Endothelial cell of umbilical vein (primary cell): ENCODE measurements around the gene AUTS2. TPM values are rescaled to one million over a fixed set of nuclear protein-coding genes. Genes with fewer than 3 reads are reported as not detected.

ENCODE experiments used
- BruUV-seq: library from RNA; stranded (reverse); fragments of 400-500 nt; replicated peaks from 2 replicates; lab custom pipeline; 2021; lab: Mats Ljungman, UMichigan
- CTCF ChIA-PET: fragments of 300-600, 350-600 bp; sonication (Branson Sonifier 250); formaldehyde crosslinking; loops from one replicate; lab custom pipeline; 2021; ENCODE audit warnings: antibody characterized with exemption, inconsistent platforms; lab: Charles Lee
- POLR2A ChIA-PET: fragments of 300-600, 350-600 bp; sonication (Branson Sonifier 250); formaldehyde crosslinking; loops from one replicate; lab custom pipeline; 2021; ENCODE audit warnings: antibody characterized with exemption, inconsistent platforms; lab: Charles Lee
- DNase-seq: peaks from one replicate; pipeline ENCODE4 v3.0.0-alpha.2; 2011; ENCODE audit warnings: low read depth, low spot score
- FAIRE-seq: peaks from 2 replicates; lab custom pipeline; 2011; peaks lifted over from hg19 to GRCh38; lab: Jason Lieb, UNC
- H2AFZ ChIP-seq: 2 replicates; pipeline ENCODE4 v1.6.0; 2012; ENCODE audit warnings: low read depth, low read length, control low read depth, inconsistent platforms
- H3K27ac ChIP-seq: 2 replicates; pipeline ENCODE4 v1.5.1; 2011; ENCODE audit warnings: low read depth, mild to moderate bottlenecking, control low read depth, low read length, moderate library complexity; ENCODE audit not compliant: insufficient read depth
- H3K27me3 ChIP-seq, 2 experiments: 2 replicates each; pipeline versions ENCODE4 v1.6.0 to v1.6.1; 2011; ENCODE audit warnings: low read length in 2 of 2, mixed read lengths in 1 of 2; ENCODE audit not compliant: control insufficient read depth in 2 of 2, insufficient read depth in 2 of 2
- H3K36me3 ChIP-seq, 2 experiments: 2 replicates in 1 of 2; 3 replicates in 1 of 2; pipeline ENCODE4 v1.5.1; 2011; ENCODE audit warnings: low read length in 2 of 2, mild to moderate bottlenecking in 1 of 2, moderate library complexity in 1 of 2; ENCODE audit not compliant: control insufficient read depth in 2 of 2, insufficient read depth in 2 of 2; ENCODE audit errors: extremely low read depth in 1 of 2
- H3K4me1 ChIP-seq: 3 replicates; pipeline ENCODE4 v1.5.1; 2011; ENCODE audit warnings: mild to moderate bottlenecking, low read length; ENCODE audit not compliant: control insufficient read depth, insufficient read depth; ENCODE audit errors: extremely low read depth
- H3K4me2 ChIP-seq: 2 replicates; pipeline ENCODE4 v1.6.1; 2011; ENCODE audit warnings: low read length, control low read depth, mixed read lengths; ENCODE audit not compliant: insufficient read depth
- H3K4me3 ChIP-seq, 3 experiments: fragments of 200-600 bp in 1 of 3; sonication (generic), shearing (Covaris generic) in 1 of 3; replicated peaks in 1 of 3; 2 replicates each; pipeline ENCODE4 v1.5.1; 2011 to 2016; ENCODE audit warnings: control low read depth in 3 of 3, low read length in 3 of 3, mild to moderate bottlenecking in 2 of 3, inconsistent platforms in 1 of 3, low read depth in 1 of 3, moderate library complexity in 1 of 3; ENCODE audit not compliant: insufficient read depth in 1 of 3
- H3K79me2 ChIP-seq: 2 replicates; pipeline ENCODE4 v1.6.0; 2012; ENCODE audit warnings: low read length, inconsistent platforms; ENCODE audit not compliant: control insufficient read depth, insufficient read depth
- H3K9ac ChIP-seq: replicated peaks from 2 replicates; pipeline ENCODE3; 2011; ENCODE audit warnings: low read length, control low read depth; ENCODE audit not compliant: insufficient read depth; ENCODE audit errors: extremely low read depth
- H3K9me1 ChIP-seq: replicated peaks from 3 replicates; pipeline ENCODE4 v1.6.0; 2011; ENCODE audit warnings: mild to moderate bottlenecking, low read length; ENCODE audit not compliant: control insufficient read depth, insufficient read depth; ENCODE audit errors: extremely low read depth
- H3K9me3 ChIP-seq: replicated peaks from 2 replicates; pipeline ENCODE4 v1.5.1; 2012; ENCODE audit warnings: low read length, inconsistent platforms; ENCODE audit not compliant: control insufficient read depth, insufficient read depth
- H4K20me1 ChIP-seq: replicated peaks from 2 replicates; pipeline ENCODE3; 2011; ENCODE audit warnings: mild to moderate bottlenecking, low read length; ENCODE audit not compliant: control insufficient read depth, insufficient read depth; ENCODE audit errors: extremely low read depth
- EZH2 ChIP-seq: IDR thresholded peaks from 2 replicates; pipeline ENCODE4 v1.6.1; 2012; ENCODE audit warnings: borderline replicate concordance, low read depth, mild to moderate bottlenecking, moderate library complexity, low read length, inconsistent platforms; ENCODE audit not compliant: severe bottlenecking
- FOS ChIP-seq: IDR thresholded peaks from 2 replicates; pipeline ENCODE4 v1.6.1; 2011; ENCODE audit warnings: mild to moderate bottlenecking, low read length, moderate library complexity, borderline replicate concordance; ENCODE audit not compliant: insufficient read depth
- GATA2 ChIP-seq: IDR thresholded peaks from 2 replicates; pipeline ENCODE4 v1.7.0; 2011; ENCODE audit warnings: low read depth, mild to moderate bottlenecking, moderate library complexity, mixed read lengths, low read length; ENCODE audit not compliant: insufficient read length, insufficient read depth
- JUN ChIP-seq: IDR thresholded peaks from 2 replicates; pipeline ENCODE4 v1.6.1; 2011; ENCODE audit warnings: borderline replicate concordance, low read depth; ENCODE audit not compliant: insufficient read length, insufficient read depth
- MYC ChIP-seq: IDR thresholded peaks from one replicate; pipeline ENCODE4 v1.6.1; 2011; ENCODE audit warnings: mild to moderate bottlenecking, low read depth, low read length
- POLR2A ChIP-seq: IDR thresholded peaks from 2 replicates; pipeline ENCODE4 v1.6.1; 2012; ENCODE audit warnings: low read depth, mild to moderate bottlenecking, control low read depth, low read length
- POLR2AphosphoS5 ChIP-seq: IDR thresholded peaks from 2 replicates; pipeline ENCODE4 v1.6.1; 2012; ENCODE audit warnings: low read depth, mild to moderate bottlenecking, control low read depth, low read length, moderate library complexity; ENCODE audit not compliant: insufficient read depth
- dilution Hi-C: fragments of 300-500 bp; cut with MboI; formaldehyde crosslinking; loops from one replicate; pipeline ENCODE4 v1.15.0; 2019; ENCODE audit warnings: low sequenced_read_pairs; ENCODE audit not compliant: extremely low pct_ligation_motif_present
- intact Hi-C: fragments of 100-400 bp; cut with micrococcal nuclease; formaldehyde crosslinking; loops from one replicate; pipeline ENCODE4 v1.10.0; 2022
- polyA plus RNA-seq, 4 experiments: library from polyadenylated mRNA; depleted of rRNA in 3 of 4; stranded (reverse) in 3 of 4; unstranded in 1 of 4; fragments of >200 nt; gene quantifications; 2 replicates each; pipeline versions ENCODE4 v1.2.1 to v1.2.3, GENCODE V29; 2011 to 2012; ENCODE audit warnings: missing spikeins in 1 of 4
- total RNA-seq: library from RNA; stranded (reverse); gene quantifications from 2 replicates; pipeline ENCODE4 v1.2.3, GENCODE V29; 2021
- TF ChIP-seq, protein P1 (sequence below): IDR thresholded peaks from 2 replicates; pipeline ENCODE4 v1.6.1; 2011; ENCODE audit not compliant: insufficient read depth, insufficient read length
- TF ChIP-seq, protein P2 (sequence below), 2 donors: IDR thresholded peaks; 1 replicate in 1 of 2; 2 replicates in 1 of 2; pipeline ENCODE4 v1.5.1; 2011; ENCODE audit warnings: low read length in 2 of 2, mild to moderate bottlenecking in 2 of 2, moderate library complexity in 2 of 2, control low read depth in 1 of 2, inconsistent platforms in 1 of 2, low read depth in 1 of 2; ENCODE audit not compliant: insufficient read depth in 1 of 2; ENCODE audit errors: extremely low read depth in 1 of 2

Gene AUTS2
- total and polyA plus RNA-seq, 2 donors (not counting 3 experiments of a cell fraction or from before 2014, with no cell fraction given): 0.59 to 8.0 TPM

DNA sequence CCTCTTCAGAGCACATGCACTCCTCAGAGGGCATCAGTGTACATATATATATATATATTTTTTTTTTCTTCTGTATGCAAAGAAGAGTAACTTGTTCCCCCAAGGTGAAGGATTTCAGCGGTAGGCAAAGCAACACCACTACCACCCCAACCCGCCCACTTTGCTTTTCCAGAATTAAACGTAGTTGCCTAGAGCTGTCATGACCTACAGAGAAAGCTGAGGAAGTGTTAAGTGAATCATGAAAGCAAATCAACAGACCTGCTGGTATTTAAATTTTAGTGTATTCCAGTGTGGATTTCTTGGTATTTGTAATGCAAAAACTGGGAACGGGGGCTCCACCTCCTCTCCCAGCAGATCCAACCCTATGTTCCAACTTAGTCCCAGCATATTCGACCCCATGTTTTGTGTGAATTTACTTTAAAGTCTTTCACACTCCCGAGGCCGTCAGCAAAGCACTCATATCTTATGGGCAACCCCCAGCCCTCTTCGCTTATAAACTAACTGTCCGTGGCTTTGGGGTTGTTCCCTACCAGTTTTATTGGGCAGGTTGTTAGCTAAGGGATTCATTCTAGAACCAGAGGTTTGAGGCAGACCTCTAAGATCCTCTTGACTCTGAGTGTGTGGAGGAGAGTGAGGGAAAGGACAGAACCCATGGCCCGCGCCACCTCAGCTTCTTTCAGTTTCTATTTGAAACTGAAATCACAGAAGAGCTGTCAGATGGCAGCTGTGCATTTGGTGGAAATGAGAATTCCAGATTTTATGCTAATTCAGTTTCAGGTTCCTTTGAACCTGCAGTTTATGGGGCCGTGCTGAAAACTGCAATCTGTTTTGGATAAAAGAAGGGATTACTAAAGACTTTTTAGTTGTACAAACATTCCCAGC lies 1083.4 kb downstream of the AUTS2 start:
- ChIA-PET POLR2A (no interaction called here), CTCF (no interaction called here)
- Histone ChIP-seq H3K4me1 (no peaks in the 10 kb centered on the region), H3K36me3 (no peaks in the 10 kb centered on the region), H3K27ac (no peak overlapping the region), H3K79me2 (no peaks in the 10 kb centered on the region), H3K9me3 (no peaks in the 10 kb centered on the region), H3K9me1 (no peaks in the 10 kb centered on the region), H3K4me3 (no peak overlapping the region), H3K4me2 (no peak overlapping the region), H3K27me3 (no peaks in the 10 kb centered on the region), H3K9ac (no peak overlapping the region), H2AFZ (no peak overlapping the region), H4K20me1 (no peaks in the 10 kb centered on the region)
- no TSS peak for BruUV-seq
- dilution Hi-C loops (no loop called here), intact Hi-C loops (no loop called here)
- FAIRE-seq (no peak), DNase-seq (no peak)
- TF ChIP-seq JUN (no peak), MYC (no peak), EZH2 (no peak), POLR2A (no peak), POLR2AphosphoS5 (no peak), FOS (no peak), GATA2 (no peak)
- TF ChIP-seq, protein P1, sequence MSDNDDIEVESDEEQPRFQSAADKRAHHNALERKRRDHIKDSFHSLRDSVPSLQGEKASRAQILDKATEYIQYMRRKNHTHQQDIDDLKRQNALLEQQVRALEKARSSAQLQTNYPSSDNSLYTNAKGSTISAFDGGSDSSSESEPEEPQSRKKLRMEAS: no peak
- TF ChIP-seq, protein P2, sequence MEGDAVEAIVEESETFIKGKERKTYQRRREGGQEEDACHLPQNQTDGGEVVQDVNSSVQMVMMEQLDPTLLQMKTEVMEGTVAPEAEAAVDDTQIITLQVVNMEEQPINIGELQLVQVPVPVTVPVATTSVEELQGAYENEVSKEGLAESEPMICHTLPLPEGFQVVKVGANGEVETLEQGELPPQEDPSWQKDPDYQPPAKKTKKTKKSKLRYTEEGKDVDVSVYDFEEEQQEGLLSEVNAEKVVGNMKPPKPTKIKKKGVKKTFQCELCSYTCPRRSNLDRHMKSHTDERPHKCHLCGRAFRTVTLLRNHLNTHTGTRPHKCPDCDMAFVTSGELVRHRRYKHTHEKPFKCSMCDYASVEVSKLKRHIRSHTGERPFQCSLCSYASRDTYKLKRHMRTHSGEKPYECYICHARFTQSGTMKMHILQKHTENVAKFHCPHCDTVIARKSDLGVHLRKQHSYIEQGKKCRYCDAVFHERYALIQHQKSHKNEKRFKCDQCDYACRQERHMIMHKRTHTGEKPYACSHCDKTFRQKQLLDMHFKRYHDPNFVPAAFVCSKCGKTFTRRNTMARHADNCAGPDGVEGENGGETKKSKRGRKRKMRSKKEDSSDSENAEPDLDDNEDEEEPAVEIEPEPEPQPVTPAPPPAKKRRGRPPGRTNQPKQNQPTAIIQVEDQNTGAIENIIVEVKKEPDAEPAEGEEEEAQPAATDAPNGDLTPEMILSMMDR (IDR thresholded peaks at IDR 0.05; ENCODE audit: extremely low read depth in 1 of 2, insufficient read depth in 1 of 2, low read depth in 1 of 2, low read length in 2 of 2): no peak
